Sigmoid colon (tissue), 4 donors: ENCODE measurements around the gene BHMT2.

Experiments
- CTCF ChIP-seq, 4 experiments: fragments of 450-650 bp in 3 of 4; fragments of 200-600 bp in 1 of 4; IDR thresholded peaks; one replicate each; pipeline ENCODE4 v1.5.1; 2016 to 2019; ENCODE audit warnings: antibody characterized with exemption in 4 of 4, mild to moderate bottlenecking in 3 of 4, moderate library complexity in 2 of 4
- EP300 ChIP-seq, 4 donors: sonication (generic); formaldehyde crosslinking; IDR thresholded peaks; one replicate each; pipeline ENCODE4 v1.6.1; 2017; ENCODE audit warnings: antibody characterized with exemption in 4 of 4

- TF ChIP-seq EP300 (IDR thresholded peaks at IDR 0.05) (no peak), CTCF (IDR thresholded peaks at IDR 0.05) (no peak)
Measured at GRCh38 chr5:79075646-79076426, 6.3 kb downstream of the BHMT2 start.
